GM12875 (cell line): Measurements from ENCODE around the gene HOTAIR.

Experiments
- H3K4me3 ChIP-seq: one replicate; pipeline ENCODE4 v1.5.1; 2011; ENCODE audit warnings: low read depth, low read length, control low read depth
- CTCF ChIP-seq: IDR thresholded peaks from 2 replicates; pipeline ENCODE4 v1.5.1; 2011; ENCODE audit warnings: low read depth, mild to moderate bottlenecking, control low read depth, inconsistent platforms, low read length, moderate library complexity, borderline replicate concordance; ENCODE audit not compliant: insufficient read depth

Gene HOTAIR

DNA sequence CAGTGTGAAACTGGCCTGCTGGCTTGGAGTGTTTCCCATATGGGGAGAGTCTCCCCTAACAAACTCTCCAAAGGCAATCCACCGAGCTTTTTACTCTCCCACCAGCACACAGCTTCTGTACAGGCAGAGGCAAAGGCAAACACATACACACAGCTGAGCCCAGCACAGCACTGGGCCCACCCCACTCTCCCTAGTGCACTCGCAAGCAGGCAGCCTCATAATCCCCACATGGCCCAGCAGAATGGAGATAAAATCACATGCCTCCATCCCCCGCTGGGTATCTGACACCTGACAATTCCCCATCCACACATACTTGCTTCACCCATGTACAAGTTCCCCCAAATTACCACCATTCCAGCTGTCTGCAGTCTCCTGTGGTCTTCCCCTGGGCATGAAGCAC lies 16.6 kb downstream of the HOTAIR start:
- no peak overlapping the region for H3K4me3 ChIP-seq
- no peak for TF ChIP-seq CTCF

DNA sequence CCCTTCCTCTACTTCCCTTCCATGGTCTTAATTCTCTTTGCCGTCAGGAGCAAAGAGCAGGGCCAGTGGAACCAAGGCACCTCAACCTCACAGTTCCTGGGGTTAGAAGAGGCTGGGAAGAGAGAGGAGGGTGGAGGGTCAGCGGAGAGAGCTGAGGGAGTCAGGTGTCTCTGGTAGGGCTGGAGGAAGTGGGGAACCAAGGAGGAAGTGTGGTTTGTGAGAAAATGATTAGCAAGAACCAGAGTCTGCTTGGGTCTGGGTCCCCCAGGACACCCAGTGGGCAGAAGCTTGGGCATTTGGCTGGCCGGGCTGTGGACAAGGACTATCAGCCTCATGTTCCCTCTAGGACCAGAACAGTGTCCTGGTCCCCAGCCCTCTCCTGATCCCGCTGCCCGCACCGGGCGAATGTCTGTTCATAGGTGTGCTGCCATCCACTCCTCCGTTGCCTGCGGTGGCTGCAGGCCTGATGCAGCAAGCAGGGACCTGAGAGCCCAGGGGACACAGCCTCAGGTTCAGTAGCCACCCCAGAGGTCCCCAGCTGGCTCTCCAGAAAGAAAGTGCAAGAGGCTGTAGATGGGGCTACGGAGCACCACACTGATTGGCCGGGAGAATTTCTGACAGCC lies 17.7 kb downstream of the HOTAIR start:
- no peak overlapping the region for H3K4me3 ChIP-seq
- TF ChIP-seq CTCF = no peak

DNA sequence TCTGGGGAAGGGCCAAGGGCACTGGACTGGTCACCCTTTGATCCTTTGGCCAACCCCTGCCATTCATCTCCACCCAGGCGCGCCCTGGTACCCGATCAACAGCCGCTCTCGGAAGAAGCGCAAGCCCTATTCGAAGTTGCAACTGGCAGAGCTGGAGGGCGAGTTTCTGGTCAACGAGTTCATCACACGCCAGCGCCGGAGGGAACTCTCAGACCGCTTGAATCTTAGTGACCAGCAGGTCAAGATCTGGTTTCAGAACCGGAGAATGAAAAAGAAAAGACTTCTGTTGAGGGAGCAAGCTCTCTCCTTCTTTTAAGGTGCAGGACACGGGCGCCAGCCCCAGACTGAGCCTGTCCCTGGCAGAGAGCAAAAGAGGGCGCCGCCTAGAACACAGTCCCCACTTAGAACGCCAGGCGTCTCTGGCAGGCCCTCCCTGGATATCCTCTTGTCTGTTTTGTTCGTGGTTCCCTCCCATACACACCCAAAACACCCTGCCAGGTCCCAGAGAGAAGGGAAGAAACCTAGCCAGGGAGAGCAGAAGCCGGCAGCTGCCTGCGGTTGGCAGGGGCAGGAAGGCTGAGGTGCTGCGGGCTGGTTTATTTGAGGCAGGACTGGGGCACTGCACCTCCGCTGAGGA lies 18.4 kb downstream of the HOTAIR start:
- no peak overlapping the region for H3K4me3 ChIP-seq

GRCh38 chr12:53955776-53956250 lies 18.9 kb downstream of the HOTAIR start:
- TF ChIP-seq CTCF = no peak
- no peak overlapping the region for H3K4me3 ChIP-seq

More for the DNA sequence above, 18.4 kb downstream of the HOTAIR start:
- TF ChIP-seq CTCF = peak; percentile 14; the same call in 1 of the 2 replicates

GRCh38 chr12:53955036-53955775 lies 19.5 kb downstream of the HOTAIR start:
- TF ChIP-seq CTCF = no peak
- no peak overlapping the region for H3K4me3 ChIP-seq

DNA sequence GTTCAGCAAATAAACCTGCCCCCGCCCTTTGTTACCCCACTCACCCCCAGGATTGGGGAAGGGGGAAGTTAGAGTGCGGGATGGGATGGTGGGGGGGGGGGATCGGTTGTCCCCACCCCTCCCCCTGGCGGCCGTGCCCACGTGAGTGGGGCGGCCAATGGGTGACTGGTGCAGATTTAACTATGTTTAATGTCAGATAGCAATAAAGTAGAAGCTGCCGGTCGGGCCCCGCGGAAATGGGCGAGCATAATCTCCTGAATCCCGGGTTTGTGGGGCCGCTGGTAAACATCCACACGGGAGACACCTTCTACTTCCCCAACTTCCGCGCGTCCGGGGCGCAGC lies 20.1 kb downstream of the HOTAIR start, which contains the start of gene HOXC12:
Gene HOXC12 (plus strand): TSS at position 210 of the 342 bp plus-strand sequence. CDS start 27 bp downstream, at position 237.
- no peak within 1 kb of the TSS for H3K4me3 ChIP-seq
- no peak for TF ChIP-seq CTCF
